ENCODE measurements around the gene LRP1-AS. TPM values are rescaled to one million over a fixed set of nuclear protein-coding genes. Genes with fewer than 3 reads are reported as not detected.
A peak's percentile ranks its signal among the peaks of the same experiment; 100 is the strongest.

The LRP1-AS gene
- total RNA-seq, 2 experiments from 2014 or later, result not detected

DNA sequence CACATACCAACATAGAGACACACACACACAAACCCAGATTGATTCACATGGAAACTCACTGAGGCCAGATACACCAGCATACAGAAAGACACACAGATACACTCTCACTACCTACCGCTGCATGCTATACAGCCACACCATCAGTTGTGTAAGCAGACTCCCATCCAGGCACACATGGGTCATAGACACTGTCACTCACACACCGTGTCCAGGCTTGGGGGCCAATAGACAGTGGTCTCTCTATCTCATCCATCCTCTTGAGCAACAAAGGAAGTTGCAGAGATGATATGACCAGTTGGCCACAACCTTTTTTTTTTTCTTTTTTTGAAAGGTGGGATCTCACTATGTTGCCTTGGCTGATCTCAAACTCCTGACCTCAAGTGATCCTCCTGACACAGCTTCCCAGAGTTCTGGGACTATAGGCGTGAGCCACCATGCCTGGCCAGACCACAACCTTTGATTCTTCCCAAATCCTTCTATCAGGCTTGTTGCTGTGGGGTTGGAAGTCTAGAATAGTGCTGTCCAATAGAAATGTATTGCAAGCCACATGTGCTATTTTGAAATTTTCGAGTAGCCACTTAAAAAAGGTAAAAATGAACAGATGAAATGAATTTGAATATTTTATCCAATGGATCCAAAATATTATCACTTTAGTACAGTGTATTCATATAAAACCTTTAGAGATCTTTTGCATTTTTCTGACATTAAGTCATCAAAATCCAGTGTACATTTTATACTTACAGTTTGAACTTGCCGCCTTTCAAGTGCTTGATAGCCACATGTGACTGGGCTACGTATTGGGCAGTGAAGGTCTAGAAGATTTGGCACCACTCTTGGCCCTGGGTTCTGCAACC, 7.4 kb downstream of the LRP1-AS start:
- Mint-ChIP-seq H3K4me1 (no peaks in the 10 kb centered on the region), H3K4me3 (no peak overlapping the region), H3K9me3 (ENCODE audit: low read depth) (no peaks in the 10 kb centered on the region), H3K27ac (no peak overlapping the region), H3K27me3 (no peaks in the 10 kb centered on the region), H3K36me3 (no peaks in the 10 kb centered on the region)
- CTCF ChIA-PET, result interaction anchor here (3.7 kb wide), 1 partner anchor 16 kb away, joined by 15 read pairs; no protein-coding TSS in a partner anchor
- no peak for ATAC-seq
- no peak for DNase-seq

DNA sequence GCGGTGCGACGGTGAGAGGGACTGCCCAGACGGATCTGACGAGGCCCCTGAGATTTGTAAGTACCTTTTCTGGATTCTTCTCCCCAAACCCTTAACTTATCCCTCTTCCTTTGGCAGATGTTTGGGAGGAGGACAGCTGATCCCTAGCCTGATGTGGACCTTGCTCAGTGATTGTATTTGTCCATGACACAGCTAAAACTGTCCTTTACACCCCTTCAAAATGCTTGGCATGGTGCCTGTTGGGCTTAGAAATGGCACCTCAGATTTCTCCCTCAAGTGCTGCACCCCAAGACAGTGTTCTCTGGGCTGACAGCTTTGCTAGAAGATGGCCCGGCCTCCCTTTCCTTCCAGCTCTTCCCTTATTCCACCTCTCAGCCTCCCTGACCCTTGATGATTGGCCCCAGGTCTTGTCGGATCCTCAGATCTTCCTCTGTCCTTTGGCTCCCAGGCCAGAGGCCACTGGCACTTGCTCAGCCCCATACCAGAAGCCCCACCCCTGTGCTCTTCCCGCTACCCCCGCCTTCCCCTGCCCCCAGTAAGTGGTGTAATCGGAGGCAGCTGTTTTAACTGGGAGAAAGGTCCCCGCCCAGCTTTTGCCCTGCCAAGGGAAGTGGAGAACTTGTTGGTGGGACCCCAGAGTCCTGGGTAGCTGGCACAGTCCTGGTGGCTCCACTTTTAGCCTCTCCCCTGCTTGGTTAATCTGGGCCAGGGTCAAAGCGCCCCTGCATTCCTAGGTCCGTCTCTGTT, 8.7 kb downstream of the LRP1-AS start:
- no peak overlapping the region for H3K27ac Mint-ChIP-seq
- H3K36me3 Mint-ChIP-seq, result no peaks in the 10 kb centered on the region
- ATAC-seq, result no peak
- no peaks in the 10 kb centered on the region for H3K27me3 Mint-ChIP-seq
- CTCF ChIA-PET, result interaction anchor here (0.8 to 1.0 kb wide), 2 partner anchors 26 to 75 kb away, joined by 3 read pairs; no protein-coding TSS in a partner anchor
- no peak for DNase-seq
- no peak overlapping the region for H3K4me3 Mint-ChIP-seq
- H3K9me3 Mint-ChIP-seq (ENCODE audit: low read depth), result no peaks in the 10 kb centered on the region
- no peaks in the 10 kb centered on the region for H3K4me1 Mint-ChIP-seq

DNA sequence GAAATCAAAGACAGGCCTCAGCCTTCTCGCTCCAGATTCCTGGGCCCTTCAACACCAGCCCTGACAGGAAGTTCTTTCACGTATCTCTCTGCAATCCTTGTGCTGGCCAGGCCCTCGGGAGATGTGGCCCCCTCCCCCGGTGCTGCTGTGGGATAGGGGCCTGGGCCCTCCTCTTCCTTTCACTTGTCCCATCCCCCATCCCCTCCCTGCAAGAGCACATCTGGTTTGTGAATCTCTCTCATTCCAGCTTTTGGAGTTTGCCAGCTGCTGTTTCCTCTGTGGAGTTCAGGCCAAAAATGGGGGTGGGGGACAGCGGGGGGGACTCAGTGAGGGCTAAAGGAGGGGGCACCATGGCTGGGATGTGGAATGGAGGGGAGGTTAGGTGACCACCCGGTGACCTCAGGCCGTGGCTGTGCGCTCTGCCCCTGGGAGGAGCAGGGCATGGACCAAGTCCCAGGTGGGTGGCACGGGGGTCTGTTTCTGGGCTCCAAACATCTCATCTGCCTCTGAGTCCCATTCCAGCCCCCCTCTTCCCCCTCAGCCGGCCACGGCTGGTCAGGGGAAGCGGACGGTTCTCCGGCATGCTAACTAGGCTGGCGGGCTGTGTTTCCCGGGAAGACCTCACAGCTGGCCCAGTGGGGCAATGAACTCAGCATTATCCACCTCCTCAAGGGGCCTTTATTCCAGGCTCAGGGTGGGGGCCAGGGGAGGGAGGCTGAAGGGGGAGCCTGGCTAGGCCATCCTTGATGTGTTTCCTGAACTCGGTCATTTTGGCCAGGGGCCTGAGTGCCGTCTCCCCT, 11.7 kb downstream of the LRP1-AS start:
- Mint-ChIP-seq H3K9me3 (ENCODE audit: low read depth) (no peaks in the 10 kb centered on the region), H3K4me3 (no peak overlapping the region), H3K36me3 (no peaks in the 10 kb centered on the region), H3K4me1 (no peaks in the 10 kb centered on the region), H3K27ac (no peak overlapping the region), H3K27me3 (peaks cover 21% of the 10 kb centered on the region)
- DNase-seq (no peak), ATAC-seq (no peak)
- CTCF ChIA-PET, result interaction anchor here (1.7 kb wide), 1 partner anchor 11 kb away, joined by 4 read pairs; no protein-coding TSS in a partner anchor

DNA sequence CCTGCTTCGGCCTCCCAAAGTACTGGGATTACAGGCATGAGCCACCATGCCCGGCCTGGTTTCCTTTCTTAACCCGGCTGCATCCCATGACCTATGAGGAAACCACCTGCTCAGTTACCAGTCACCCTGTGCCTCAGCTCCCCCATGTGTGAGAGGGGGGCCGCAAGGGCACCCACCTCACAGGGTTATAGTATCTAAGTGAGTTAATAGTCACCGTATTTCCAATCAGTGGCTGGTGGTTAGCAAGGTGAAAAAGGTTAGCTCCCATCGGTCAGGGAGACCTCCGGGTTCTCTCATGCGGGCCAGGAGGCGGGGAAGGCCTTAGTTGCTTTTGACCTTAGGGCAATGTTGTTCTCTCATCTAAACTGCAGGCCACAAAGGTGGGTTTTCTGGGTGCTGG, 12.5 kb downstream of the LRP1-AS start:
- no peak overlapping the region for H3K27ac Mint-ChIP-seq
- no peak for DNase-seq

DNA sequence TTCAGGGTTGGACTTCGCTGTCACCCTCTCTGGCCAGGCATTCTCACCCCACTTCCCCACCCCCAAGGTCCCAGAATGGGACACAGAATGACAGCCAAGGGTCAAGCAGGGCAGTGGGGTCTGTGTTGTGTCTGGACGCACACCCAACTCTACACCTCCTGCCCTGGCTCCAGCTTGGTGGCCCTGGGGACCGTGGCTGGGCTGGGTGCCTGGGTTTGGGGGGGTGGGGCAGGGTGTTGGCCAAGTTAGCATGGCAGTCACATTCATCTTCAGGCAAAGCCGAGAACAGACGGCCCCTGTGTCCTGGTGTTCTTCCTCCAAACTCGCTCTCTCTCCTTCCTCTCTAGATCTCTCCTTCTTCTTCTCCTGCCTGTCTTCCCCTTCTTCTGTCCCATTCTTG, 13.5 kb downstream of the LRP1-AS start:
- Mint-ChIP-seq H3K4me3 (no peak overlapping the region), H3K27me3 (peaks cover 33% of the 10 kb centered on the region), H3K27ac (no peak overlapping the region), H3K9me3 (ENCODE audit: low read depth) (no peaks in the 10 kb centered on the region), H3K4me1 (no peaks in the 10 kb centered on the region), H3K36me3 (no peaks in the 10 kb centered on the region)
- DNase-seq (no peak), ATAC-seq (no peak)
- CTCF ChIA-PET, result no interaction called here

More for the DNA sequence above, 12.5 kb downstream of the LRP1-AS start:
- Mint-ChIP-seq H3K27me3 (peaks cover 28% of the 10 kb centered on the region), H3K4me1 (no peaks in the 10 kb centered on the region), H3K36me3 (no peaks in the 10 kb centered on the region), H3K9me3 (ENCODE audit: low read depth) (no peaks in the 10 kb centered on the region), H3K4me3 (no peak overlapping the region)
- CTCF ChIA-PET, result no interaction called here
- ATAC-seq, result no peak

DNA sequence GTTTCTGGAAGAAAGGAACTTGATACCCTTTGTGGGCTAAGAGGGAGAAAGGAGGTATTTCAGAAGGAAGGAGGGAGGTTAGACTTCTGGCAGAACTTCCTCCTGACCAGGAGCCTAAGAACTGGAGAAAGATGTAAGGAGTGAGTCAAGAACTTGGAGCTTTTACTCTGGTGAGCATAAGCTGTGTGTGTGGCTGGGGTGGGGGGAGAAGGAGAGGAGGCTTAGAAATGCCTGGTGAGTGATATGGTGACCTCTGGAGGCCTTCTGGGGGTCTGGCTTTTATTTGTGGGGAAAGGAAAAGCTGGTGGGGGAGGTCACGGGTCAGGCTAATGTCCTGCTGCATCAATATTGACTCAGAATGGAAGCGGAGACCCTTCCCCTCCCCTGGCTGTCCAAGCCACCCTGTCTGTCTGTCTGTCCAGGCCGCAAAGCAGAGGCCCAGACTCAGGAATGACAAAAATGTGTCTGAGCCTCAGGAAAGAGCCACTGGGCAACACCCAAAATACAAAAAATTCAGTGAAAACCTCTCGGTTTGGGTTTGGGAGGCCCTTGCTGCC, 14.3 kb downstream of the LRP1-AS start:
- Mint-ChIP-seq H3K27ac (no peak overlapping the region), H3K36me3 (no peaks in the 10 kb centered on the region), H3K4me1 (no peaks in the 10 kb centered on the region), H3K4me3 (no peak overlapping the region), H3K27me3 (peaks cover 33% of the 10 kb centered on the region), H3K9me3 (ENCODE audit: low read depth) (no peaks in the 10 kb centered on the region)
- no peak for DNase-seq
- ATAC-seq, result no peak
- CTCF ChIA-PET, result interaction anchor here (0.7 to 1.5 kb wide), 2 partner anchors 40 to 64 kb away, joined by 3 read pairs; no protein-coding TSS in a partner anchor

DNA sequence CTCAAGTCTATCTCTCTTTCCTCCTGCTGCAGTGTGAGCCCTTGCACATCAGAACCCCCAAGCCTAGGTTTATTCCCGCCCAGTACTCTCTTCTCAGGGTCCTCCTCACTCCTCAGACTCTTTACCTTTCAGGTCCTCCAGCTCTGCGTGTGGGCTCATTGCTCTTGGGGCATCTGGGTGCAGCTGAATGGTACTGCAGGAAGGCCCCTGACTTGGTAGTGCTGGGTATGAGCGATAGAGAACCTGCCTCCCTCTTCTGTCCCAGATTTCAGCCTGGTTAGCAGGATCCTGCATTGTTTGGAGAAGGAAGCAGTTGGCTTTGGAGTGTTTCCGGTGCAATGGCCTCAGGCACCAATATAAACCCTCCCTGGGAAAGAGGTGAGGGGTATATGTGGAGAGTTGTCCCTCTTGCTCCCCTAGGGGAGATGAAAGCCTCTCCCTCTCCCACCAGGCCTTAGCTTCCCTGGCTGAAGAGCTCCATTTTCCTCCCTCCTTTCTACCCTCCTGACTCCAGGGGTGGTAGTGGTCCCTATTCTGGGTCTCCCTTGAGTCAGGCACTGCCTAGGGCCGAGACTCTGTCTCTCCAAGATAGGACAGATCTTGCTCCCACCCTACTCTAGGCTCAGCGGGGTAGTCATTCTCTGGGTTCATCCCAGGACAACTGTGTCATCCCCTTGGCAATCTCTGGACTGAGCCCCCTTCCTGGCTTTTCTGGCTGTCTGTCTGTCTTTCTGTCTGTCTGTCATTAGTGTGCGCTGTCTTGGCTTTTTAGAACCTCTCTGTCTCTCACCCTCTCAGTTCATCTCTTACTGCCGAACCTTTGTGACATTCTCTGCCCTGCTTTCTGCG, 15.3 kb downstream of the LRP1-AS start:
- Mint-ChIP-seq H3K36me3 (no peaks in the 10 kb centered on the region), H3K27ac (no peak overlapping the region), H3K4me1 (peaks cover under 1% of the 10 kb centered on the region), H3K9me3 (ENCODE audit: low read depth) (no peaks in the 10 kb centered on the region), H3K27me3 (peaks cover 36% of the 10 kb centered on the region), H3K4me3 (no peak overlapping the region)
- CTCF ChIA-PET, result interaction anchor here (1.5 kb wide), 1 partner anchor 41 kb away, joined by 3 read pairs; no protein-coding TSS in a partner anchor
- ATAC-seq (no peak), DNase-seq (no peak)

DNA sequence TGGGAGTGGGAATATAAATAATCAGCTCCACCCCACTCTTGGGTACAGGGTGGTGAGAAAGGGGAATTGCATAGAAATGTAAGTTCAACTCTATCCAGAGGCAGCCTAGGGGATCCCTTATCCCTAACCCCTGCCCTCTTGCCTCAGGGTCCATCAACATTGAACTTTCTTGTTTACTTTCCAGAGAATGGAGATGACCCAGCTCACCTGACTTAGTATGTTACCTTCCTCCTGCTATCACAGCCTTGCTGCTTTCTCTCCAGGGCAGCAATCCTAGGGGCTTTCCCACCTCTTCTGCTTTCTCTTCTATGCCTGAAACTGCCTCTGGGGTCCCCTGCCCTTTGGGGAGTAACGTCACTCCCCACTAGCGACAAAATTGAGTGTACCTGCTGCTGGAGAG, 16.5 kb downstream of the LRP1-AS start:
- Mint-ChIP-seq H3K27me3 (peaks cover 48% of the 10 kb centered on the region), H3K4me1 (peaks cover 2% of the 10 kb centered on the region), H3K4me3 (no peak overlapping the region), H3K36me3 (no peaks in the 10 kb centered on the region), H3K27ac (no peak overlapping the region), H3K9me3 (ENCODE audit: low read depth) (no peaks in the 10 kb centered on the region)
- CTCF ChIA-PET, result interaction anchor here (1.0 to 5.7 kb wide), 2 partner anchors 44 to 52 kb away, joined by 3 to 31 read pairs; no protein-coding TSS in a partner anchor
- DNase-seq, result no peak
- ATAC-seq, result no peak

DNA sequence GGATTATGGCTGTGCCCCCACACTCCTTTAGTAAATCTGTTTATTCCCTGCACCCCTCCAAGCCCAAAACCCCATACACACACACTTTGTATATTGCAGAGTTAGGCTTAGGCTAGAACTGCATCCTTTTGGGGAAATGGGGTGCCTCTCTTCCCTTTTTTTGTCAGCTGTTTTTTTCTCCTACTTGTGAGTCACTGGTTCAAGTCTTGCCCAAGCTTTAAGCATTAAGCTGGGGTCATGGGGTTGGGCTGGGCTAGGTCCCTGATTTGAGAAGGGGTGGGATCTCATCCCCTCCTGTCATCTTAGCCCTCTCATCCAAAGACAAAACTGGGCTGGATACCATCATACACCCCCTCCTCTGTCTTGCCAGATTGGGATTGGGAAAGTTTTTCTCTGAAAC, 17.5 kb downstream of the LRP1-AS start:
- DNase-seq (no peak), ATAC-seq (no peak)
- H3K9me3 Mint-ChIP-seq (ENCODE audit: low read depth), result no peaks in the 10 kb centered on the region
- no peak overlapping the region for H3K27ac Mint-ChIP-seq
- no peaks in the 10 kb centered on the region for H3K36me3 Mint-ChIP-seq
- H3K4me3 Mint-ChIP-seq, result peak overlapping the region; percentile 13
- peaks cover 52% of the 10 kb centered on the region for H3K27me3 Mint-ChIP-seq
- H3K4me1 Mint-ChIP-seq, result peaks cover 2% of the 10 kb centered on the region
- CTCF ChIA-PET, result interaction anchor here (0.9 to 5.7 kb wide), 4 partner anchors 8 to 61 kb away, joined by 3 to 31 read pairs (median 4); no protein-coding TSS in a partner anchor

DNA sequence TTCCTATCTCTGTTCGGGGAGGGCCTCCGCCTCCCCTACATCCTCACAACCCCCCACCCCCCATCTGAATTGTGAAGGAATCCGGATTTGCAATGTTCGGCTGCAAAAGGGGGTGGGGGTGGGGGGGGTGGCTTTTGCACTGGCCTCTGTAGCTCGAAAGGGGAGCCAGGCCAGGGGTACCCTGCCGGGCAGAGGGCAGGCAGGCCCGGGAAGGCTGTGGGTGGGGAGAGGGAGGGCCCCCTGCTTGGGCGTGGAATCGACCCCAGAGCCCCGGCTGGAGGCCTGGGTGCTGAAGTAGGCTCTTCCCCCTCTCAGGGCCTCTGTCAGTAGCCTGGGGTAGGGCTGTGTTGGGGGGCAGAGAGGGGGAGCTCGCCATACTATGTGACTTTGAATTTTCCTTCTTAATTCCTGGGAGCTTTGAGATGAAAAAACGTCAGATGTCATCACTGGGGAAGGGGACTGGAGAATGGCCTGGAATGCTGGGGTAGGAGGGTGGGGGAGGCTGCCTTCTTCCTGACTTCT, 18.0 kb downstream of the LRP1-AS start:
- Mint-ChIP-seq H3K4me1 (peaks cover 2% of the 10 kb centered on the region), H3K36me3 (no peaks in the 10 kb centered on the region), H3K4me3 (peak overlapping the region; percentile 13), H3K27me3 (peaks cover 57% of the 10 kb centered on the region), H3K9me3 (ENCODE audit: low read depth) (no peaks in the 10 kb centered on the region), H3K27ac (no peak overlapping the region)
- CTCF ChIA-PET, result interaction anchor here (0.9 to 7.8 kb wide), 6 partner anchors 8 to 111 kb away, joined by 3 to 72 read pairs (median 5); a partner anchor contains a TSS
- no peak for DNase-seq
- no peak for ATAC-seq

DNA sequence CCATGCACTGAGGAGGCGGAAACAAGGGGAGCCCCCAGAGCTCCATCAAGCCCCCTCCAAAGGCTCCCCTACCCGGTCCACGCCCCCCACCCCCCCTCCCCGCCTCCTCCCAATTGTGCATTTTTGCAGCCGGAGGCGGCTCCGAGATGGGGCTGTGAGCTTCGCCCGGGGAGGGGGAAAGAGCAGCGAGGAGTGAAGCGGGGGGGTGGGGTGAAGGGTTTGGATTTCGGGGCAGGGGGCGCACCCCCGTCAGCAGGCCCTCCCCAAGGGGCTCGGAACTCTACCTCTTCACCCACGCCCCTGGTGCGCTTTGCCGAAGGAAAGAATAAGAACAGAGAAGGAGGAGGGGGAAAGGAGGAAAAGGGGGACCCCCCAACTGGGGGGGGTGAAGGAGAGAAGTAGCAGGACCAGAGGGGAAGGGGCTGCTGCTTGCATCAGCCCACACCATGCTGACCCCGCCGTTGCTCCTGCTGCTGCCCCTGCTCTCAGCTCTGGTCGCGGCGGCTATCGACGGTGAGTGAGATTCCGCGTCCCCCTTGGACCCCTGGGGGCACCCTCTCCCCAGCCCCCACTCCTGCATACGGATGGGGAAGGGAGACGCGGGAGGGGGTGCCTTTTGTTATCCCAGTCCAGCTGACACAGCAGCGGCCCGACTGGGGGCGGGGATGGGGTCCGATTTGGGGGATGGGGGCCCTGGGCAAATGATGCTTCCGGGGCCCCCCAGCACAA, 18.7 kb downstream of the LRP1-AS start:
- peak overlapping the region; percentile 64 for H3K4me3 Mint-ChIP-seq
- peaks cover 62% of the 10 kb centered on the region for H3K27me3 Mint-ChIP-seq
- no peak for DNase-seq
- peaks cover 3% of the 10 kb centered on the region for H3K36me3 Mint-ChIP-seq
- H3K4me1 Mint-ChIP-seq, result peaks cover 4% of the 10 kb centered on the region
- ATAC-seq, result no peak
- CTCF ChIA-PET, result interaction anchor here (0.7 to 7.8 kb wide), 10 partner anchors 7 to 159 kb away, joined by 3 to 88 read pairs (median 4); partner anchors contain the start of gene STAT6
- no peak overlapping the region for H3K27ac Mint-ChIP-seq
- peaks cover 4% of the 10 kb centered on the region for H3K9me3 Mint-ChIP-seq (ENCODE audit: low read depth)

Data from activated CD8-positive, alpha-beta memory T cell treated with anti-CD3 and anti-CD28 coated beads, Interleukin-2, amount 10 ng/mL, durations not matched to agents 7 days and 5 days (primary cell).